ENCODE results near the gene SLC5A3.

Gene SLC5A3

DNA sequence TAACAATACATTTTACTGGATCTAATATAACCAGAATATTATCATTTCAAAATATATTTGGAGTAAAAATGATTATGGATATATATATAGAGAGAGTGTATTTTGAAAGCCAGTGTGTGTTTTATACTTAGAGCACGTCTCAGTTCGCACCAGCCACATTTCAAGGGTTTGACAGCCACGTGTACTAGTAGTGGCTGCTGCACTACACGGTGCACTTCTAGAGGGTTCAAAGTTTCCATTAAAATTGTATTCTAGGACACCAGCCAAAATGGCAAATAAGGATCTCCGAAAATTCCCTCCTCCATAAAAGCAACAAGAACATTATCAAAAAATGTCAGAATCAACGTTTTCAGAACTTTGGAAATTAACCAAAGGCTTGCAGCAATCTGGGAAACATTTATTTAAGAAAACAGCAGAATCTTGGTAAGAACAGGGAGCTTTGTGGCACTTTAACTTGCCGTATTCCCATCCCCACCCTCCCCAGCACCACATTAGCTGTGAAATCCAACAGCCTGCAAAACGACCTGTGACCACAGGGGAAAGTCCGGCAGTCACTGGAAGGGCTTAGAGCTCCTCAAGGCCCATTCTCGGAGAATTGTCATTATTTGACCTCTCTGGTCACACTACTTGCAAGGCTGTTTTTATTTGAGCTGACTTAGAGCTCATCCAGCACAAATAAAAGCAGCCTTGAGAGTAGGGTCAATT lies 33.5 kb upstream of the SLC5A3 start:
- no peaks in the 10 kb centered on the region for H3K4me1 ChIP-seq (ENCODE audit: insufficient read depth, low read length)
- no peak overlapping the region for H3K27ac ChIP-seq (ENCODE audit: low read length)
- H2AFZ ChIP-seq (ENCODE audit: low read depth, low read length) = no peak overlapping the region
- H3K4me3 ChIP-seq (ENCODE audit: low read depth in 1 of 2, low read length in 2 of 2) = no peak overlapping the region
- TF ChIP-seq CTCF (IDR thresholded peaks at IDR 0.05; ENCODE audit: borderline replicate concordance, extremely low read depth, low read length, poor library complexity, severe bottlenecking) (no peak), EZH2 (IDR thresholded peaks at IDR 0.05; ENCODE audit: borderline replicate concordance, low read depth, low read length, severe bottlenecking) (no peak)
- no peak for DNase-seq
- no peak overlapping the region for H3K9ac ChIP-seq (ENCODE audit: low read depth, low read length)
- no peaks in the 10 kb centered on the region for H3K36me3 ChIP-seq (ENCODE audit: insufficient read depth, low read length)
- no peaks in the 10 kb centered on the region for H3K79me2 ChIP-seq (ENCODE audit: insufficient read depth, low read length)
- no peaks in the 10 kb centered on the region for H4K20me1 ChIP-seq (ENCODE audit: insufficient read depth, low read length)
- no peaks in the 10 kb centered on the region for H3K27me3 ChIP-seq (ENCODE audit: insufficient read depth, low read length, poor library complexity)
- no peak overlapping the region for H3K4me2 ChIP-seq (ENCODE audit: insufficient read depth, low read length)
- H3K9me3 ChIP-seq (ENCODE audit: insufficient read depth, low read length, severe bottlenecking) = no peaks in the 10 kb centered on the region
- no peak for ATAC-seq (ENCODE audit: insufficient read depth, low read depth)

DNA sequence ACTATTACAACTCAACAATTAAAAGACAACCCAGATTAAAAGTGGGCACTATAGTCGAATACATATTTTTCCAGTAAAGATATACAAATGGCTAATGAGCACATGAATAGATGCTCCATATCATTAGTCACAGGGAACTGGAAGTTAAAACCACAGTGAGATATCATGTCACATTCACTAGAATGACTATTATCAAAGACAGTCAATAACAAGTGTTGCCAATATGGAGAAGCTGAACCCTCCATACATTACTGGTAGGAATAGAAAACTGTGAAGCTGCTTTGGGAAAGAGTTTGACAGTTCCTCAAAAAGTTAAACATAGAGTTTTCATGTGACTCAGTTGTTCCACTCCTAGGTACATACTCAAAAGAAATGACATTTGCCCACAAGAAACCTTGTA lies 30.6 kb upstream of the SLC5A3 start:
- Histone ChIP-seq H3K9me3 (ENCODE audit: insufficient read depth, low read length, severe bottlenecking) (no peaks in the 10 kb centered on the region), H3K27ac (ENCODE audit: low read length) (no peak overlapping the region), H3K4me1 (ENCODE audit: insufficient read depth, low read length) (no peaks in the 10 kb centered on the region), H4K20me1 (ENCODE audit: insufficient read depth, low read length) (no peaks in the 10 kb centered on the region), H3K4me3 (ENCODE audit: low read depth in 1 of 2, low read length in 2 of 2) (no peak overlapping the region), H2AFZ (ENCODE audit: low read depth, low read length) (no peak overlapping the region), H3K4me2 (ENCODE audit: insufficient read depth, low read length) (no peak overlapping the region), H3K36me3 (ENCODE audit: insufficient read depth, low read length) (no peaks in the 10 kb centered on the region), H3K27me3 (ENCODE audit: insufficient read depth, low read length, poor library complexity) (no peaks in the 10 kb centered on the region), H3K79me2 (ENCODE audit: insufficient read depth, low read length) (no peaks in the 10 kb centered on the region), H3K9ac (ENCODE audit: low read depth, low read length) (no peak overlapping the region)
- ATAC-seq (ENCODE audit: insufficient read depth, low read depth) = no peak
- no peak for DNase-seq
- TF ChIP-seq EZH2 (IDR thresholded peaks at IDR 0.05; ENCODE audit: borderline replicate concordance, low read depth, low read length, severe bottlenecking) (no peak), CTCF (IDR thresholded peaks at IDR 0.05; ENCODE audit: borderline replicate concordance, extremely low read depth, low read length, poor library complexity, severe bottlenecking) (no peak)

DNA sequence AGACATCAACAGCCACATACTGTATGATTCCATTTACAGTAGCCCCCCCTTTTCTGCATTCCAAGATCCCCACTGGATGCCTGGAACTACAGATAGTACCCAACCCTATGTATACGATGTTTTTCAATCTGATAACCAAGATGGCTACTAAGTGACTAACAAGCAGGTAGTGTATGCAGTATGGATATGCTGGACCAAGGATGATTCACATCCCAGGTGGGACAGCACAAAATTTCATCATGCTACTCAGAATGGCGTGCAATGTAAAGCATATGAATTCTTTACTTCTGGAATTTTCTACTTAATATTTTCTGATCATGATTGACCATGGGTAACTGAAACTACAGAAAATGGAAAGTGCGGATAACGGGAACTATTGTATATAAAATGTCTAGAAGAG lies 30.0 kb upstream of the SLC5A3 start:
- Histone ChIP-seq H3K4me3 (ENCODE audit: low read depth in 1 of 2, low read length in 2 of 2) (no peak overlapping the region), H3K79me2 (ENCODE audit: insufficient read depth, low read length) (no peaks in the 10 kb centered on the region), H3K9ac (ENCODE audit: low read depth, low read length) (no peak overlapping the region), H3K27me3 (ENCODE audit: insufficient read depth, low read length, poor library complexity) (no peaks in the 10 kb centered on the region), H3K4me1 (ENCODE audit: insufficient read depth, low read length) (no peaks in the 10 kb centered on the region), H3K9me3 (ENCODE audit: insufficient read depth, low read length, severe bottlenecking) (no peaks in the 10 kb centered on the region), H2AFZ (ENCODE audit: low read depth, low read length) (no peak overlapping the region), H4K20me1 (ENCODE audit: insufficient read depth, low read length) (no peaks in the 10 kb centered on the region), H3K4me2 (ENCODE audit: insufficient read depth, low read length) (no peak overlapping the region), H3K36me3 (ENCODE audit: insufficient read depth, low read length) (no peaks in the 10 kb centered on the region), H3K27ac (ENCODE audit: low read length) (no peak overlapping the region)
- no peak for DNase-seq
- ATAC-seq (ENCODE audit: insufficient read depth, low read depth) = no peak
- no peak for TF ChIP-seq EZH2 (IDR thresholded peaks at IDR 0.05; ENCODE audit: borderline replicate concordance, low read depth, low read length, severe bottlenecking)
- TF ChIP-seq CTCF (IDR thresholded peaks at IDR 0.05; ENCODE audit: borderline replicate concordance, extremely low read depth, low read length, poor library complexity, severe bottlenecking) = no peak

All from DND-41 (cell line).